AG04450 (cell line): Measurements from ENCODE around the gene MAPK14. TPM values are rescaled to one million over a fixed set of nuclear protein-coding genes. Genes with fewer than 3 reads are reported as not detected.

Experiments
- CTCF ChIA-PET: fragments of 300-600, 350-600 bp; formaldehyde crosslinking; extraction: SDS; loops from one replicate; lab custom pipeline; 2022; ENCODE audit warnings: antibody characterized with exemption, inconsistent platforms; lab: Charles Lee
- POLR2A ChIA-PET: fragments of 350-600 bp; formaldehyde crosslinking; extraction: SDS; loops from one replicate; lab custom pipeline; 2021; ENCODE audit warnings: antibody characterized with exemption, inconsistent platforms; lab: Yijun Ruan, JAX
- DNase-seq: peaks from one replicate; pipeline ENCODE4 v3.0.0-alpha.2; 2011; ENCODE audit warnings: low read depth, low spot score
- H3K27ac ChIP-seq: one replicate; pipeline ENCODE4 v1.5.1; 2012; ENCODE audit warnings: low read depth, low read length, control low read depth
- H3K27me3 ChIP-seq: one replicate; pipeline ENCODE4 v1.6.0; 2012; ENCODE audit warnings: low read length; ENCODE audit not compliant: control insufficient read depth, insufficient read depth
- H3K4me3 ChIP-seq: 2 replicates; pipeline ENCODE4 v1.5.1; 2011; ENCODE audit warnings: mild to moderate bottlenecking, low read depth, low read length, control low read depth
- H3K9me3 ChIP-seq: 2 replicates; pipeline ENCODE4 v1.5.1; 2012; ENCODE audit warnings: low read length; ENCODE audit not compliant: control insufficient read depth, insufficient read depth
- CTCF ChIP-seq: IDR thresholded peaks from 2 replicates; pipeline ENCODE4 v1.5.1; 2011; ENCODE audit warnings: low read depth, low read length, control low read depth, inconsistent platforms
- polyA plus RNA-seq: library from polyadenylated mRNA; depleted of rRNA; stranded (reverse); fragments of >200 nt; gene quantifications from 2 replicates; pipeline ENCODE4 v1.2.3, GENCODE V29; 2011

The MAPK14 gene
- polyA plus RNA-seq, 1 experiment, result 55.7 TPM

GRCh38 chr6:36095497-36096391 is 68.1 kb downstream of the MAPK14 start:
- TF ChIP-seq CTCF, result no peak
- H3K9me3 ChIP-seq, result no peaks in the 10 kb centered on the region
- DNase-seq, result no peak
- H3K27me3 ChIP-seq, result no peaks in the 10 kb centered on the region
- CTCF ChIA-PET, result interaction anchor here (0.5 to 4.3 kb wide), 56 partner anchors 9 to 573 kb away, joined by 3 to 129 read pairs (median 4); partner anchors contain the start of genes MAPK13, MAPK14 and SRPK1
- no peak overlapping the region for H3K27ac ChIP-seq
- POLR2A ChIA-PET, result interaction anchor here (0.5 to 1.2 kb wide), 3 partner anchors 23 to 68 kb away, joined by 3 to 5 read pairs (median 3); partner anchors contain the start of gene MAPK14
- H3K4me3 ChIP-seq, result no peak overlapping the region

DNA sequence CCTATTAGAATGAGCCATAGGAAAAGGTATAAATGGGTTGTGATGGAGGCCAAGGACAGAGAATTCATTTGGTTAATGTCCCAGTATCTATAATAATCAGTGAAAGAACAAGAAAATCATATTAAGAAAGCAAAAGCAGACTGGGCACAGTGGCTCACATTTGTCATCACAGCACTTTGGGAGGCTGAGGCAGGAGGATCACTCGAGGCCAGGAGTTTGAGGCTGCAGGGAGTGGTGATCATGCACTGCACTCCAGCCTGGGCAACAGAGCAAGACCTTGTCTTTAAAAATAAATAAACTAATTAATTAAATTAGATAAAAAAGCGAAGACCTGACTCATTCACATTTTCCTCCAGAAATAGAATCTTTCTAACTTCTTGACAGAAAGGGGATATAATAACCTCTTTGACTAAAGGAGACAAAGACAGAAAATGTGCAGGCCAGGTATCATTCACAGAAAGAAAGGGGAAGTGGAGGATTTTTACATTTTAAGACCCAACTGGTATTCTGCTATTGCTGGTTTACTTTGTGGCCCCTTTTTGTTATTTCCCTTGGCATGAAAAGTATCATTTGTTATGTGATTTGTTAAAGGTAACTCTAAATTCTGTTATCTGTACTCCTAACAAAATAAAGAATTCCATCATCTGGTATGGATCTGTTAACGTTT is 70.8 kb downstream of the MAPK14 start:
- ChIA-PET POLR2A (no interaction called here), CTCF (interaction anchor here (0.6 to 4.3 kb wide), 2 partner anchors 27 to 71 kb away, joined by 4 to 129 read pairs; partner anchors contain the start of gene MAPK14)
- Histone ChIP-seq H3K27me3 (no peaks in the 10 kb centered on the region), H3K4me3 (no peak overlapping the region), H3K27ac (no peak overlapping the region), H3K9me3 (0 out of 2 replicates have a peak, but pooled peaks cover 3% of the 10 kb centered on the region)
- TF ChIP-seq CTCF, result no peak
- DNase-seq, result no peak

GRCh38 chr6:36098920-36099647 is 71.5 kb downstream of the MAPK14 start:
- 0 out of 2 replicates have a peak, but pooled peaks cover 3% of the 10 kb centered on the region for H3K9me3 ChIP-seq
- ChIA-PET POLR2A (no interaction called here), CTCF (interaction anchor here (0.8 kb wide), 1 partner anchor 70 kb away, joined by 3 read pairs; no protein-coding TSS in a partner anchor)
- no peak overlapping the region for H3K27ac ChIP-seq
- TF ChIP-seq CTCF, result no peak
- DNase-seq, result no peak
- H3K4me3 ChIP-seq, result no peak overlapping the region
- H3K27me3 ChIP-seq, result no peaks in the 10 kb centered on the region

DNA sequence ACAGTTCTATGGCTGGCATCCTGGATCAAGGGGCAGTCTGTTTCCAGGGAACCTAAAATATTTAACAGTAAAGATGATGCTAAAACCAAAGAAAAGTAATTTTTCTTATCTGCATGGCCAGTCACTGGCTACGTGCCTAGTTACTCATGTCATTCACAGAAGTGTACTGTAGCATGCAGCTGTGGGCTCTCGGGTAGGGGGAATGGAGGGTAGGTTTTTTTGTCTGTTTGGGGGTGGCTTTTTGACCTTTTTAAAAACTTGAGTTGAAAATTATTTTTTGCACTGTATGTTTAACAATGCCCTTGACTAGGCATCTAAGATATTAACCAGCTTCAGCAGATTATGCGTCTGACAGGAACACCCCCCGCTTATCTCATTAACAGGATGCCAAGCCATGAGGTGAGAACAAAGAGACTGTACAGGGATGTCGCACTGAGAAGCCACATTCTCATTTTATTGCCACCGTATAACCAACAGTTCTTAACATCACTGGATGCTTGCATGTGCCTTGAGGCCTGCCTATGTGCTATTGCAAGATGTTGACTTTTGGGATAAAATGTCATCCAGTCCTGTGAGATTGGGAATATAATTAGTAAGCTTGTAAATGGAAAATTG is 72.4 kb downstream of the MAPK14 start:
- H3K27ac ChIP-seq, result no peak overlapping the region
- CTCF ChIA-PET, result interaction anchor here (0.8 kb wide), 1 partner anchor 71 kb away, joined by 3 read pairs; no protein-coding TSS in a partner anchor

More for the DNA sequence above, 72.4 kb downstream of the MAPK14 start:
- no peak for TF ChIP-seq CTCF
- POLR2A ChIA-PET, result no interaction called here
- DNase-seq, result no peak
- H3K4me3 ChIP-seq, result no peak overlapping the region
- 0 out of 2 replicates have a peak, but pooled peaks cover 3% of the 10 kb centered on the region for H3K9me3 ChIP-seq
- no peaks in the 10 kb centered on the region for H3K27me3 ChIP-seq
